Measurements from ENCODE around the gene WNT5B.

DNA sequence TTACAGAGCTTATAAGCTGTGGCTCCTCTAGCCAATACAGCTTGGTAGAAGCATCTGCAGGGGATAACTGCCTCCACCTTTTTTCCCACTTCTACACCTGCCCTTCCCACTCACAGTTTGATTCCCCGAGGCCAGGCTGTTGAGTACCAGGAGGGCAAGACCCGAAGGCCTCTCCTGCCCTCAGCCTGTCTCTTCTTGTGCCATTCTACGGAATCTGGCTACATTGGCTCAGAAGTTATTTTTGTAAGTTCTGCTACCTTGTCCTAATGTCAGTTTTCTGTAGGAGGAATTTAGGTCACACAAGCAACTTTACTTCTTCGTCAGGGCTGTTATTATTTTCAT, 46.4 kb upstream of the WNT5B start:
- TF ChIP-seq CTCF (IDR thresholded peaks at IDR 0.05; ENCODE audit: low read length) (no peak), EZH2 (IDR thresholded peaks at IDR 0.05; ENCODE audit: borderline replicate concordance, low read length) (no peak)
